ENCODE data around the gene FRRS1. TPM values are rescaled to one million over a fixed set of nuclear protein-coding genes. Genes with fewer than 3 reads are reported as not detected.

Gene FRRS1
- total RNA-seq, 1 donor from 2014 or later = 4.3 TPM

DNA sequence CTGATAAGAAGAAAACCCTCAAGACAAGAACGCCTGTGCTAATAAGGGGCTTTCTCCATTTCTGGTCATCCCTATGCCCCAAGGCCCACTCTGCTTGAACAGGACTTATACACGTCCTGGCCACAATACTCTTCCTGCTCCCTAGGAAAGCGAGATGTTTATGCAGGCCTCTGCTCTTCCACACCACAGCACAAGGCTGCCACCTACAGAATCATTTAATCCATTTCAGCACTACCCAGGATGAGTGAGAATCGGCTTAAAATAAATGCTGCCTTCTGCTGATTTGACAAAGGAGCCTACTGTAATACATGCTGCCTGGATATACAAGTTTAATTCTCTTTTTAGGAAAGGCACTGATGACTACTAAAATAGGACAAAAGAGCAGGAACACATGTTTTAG is 29.4 kb downstream of the FRRS1 start:
- no peaks in the 10 kb centered on the region for H3K9me3 Mint-ChIP-seq (ENCODE audit: unreplicated experiment)
- TF ChIP-seq, protein P1, sequence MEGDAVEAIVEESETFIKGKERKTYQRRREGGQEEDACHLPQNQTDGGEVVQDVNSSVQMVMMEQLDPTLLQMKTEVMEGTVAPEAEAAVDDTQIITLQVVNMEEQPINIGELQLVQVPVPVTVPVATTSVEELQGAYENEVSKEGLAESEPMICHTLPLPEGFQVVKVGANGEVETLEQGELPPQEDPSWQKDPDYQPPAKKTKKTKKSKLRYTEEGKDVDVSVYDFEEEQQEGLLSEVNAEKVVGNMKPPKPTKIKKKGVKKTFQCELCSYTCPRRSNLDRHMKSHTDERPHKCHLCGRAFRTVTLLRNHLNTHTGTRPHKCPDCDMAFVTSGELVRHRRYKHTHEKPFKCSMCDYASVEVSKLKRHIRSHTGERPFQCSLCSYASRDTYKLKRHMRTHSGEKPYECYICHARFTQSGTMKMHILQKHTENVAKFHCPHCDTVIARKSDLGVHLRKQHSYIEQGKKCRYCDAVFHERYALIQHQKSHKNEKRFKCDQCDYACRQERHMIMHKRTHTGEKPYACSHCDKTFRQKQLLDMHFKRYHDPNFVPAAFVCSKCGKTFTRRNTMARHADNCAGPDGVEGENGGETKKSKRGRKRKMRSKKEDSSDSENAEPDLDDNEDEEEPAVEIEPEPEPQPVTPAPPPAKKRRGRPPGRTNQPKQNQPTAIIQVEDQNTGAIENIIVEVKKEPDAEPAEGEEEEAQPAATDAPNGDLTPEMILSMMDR (IDR thresholded peaks at IDR 0.05) = peak; percentile 75
- no peak overlapping the region for H3K4me3 Mint-ChIP-seq (ENCODE audit: unreplicated experiment)
- DNase-seq (ENCODE audit: extremely low spot score, unreplicated experiment) = no peak
- H3K36me3 Mint-ChIP-seq (ENCODE audit: unreplicated experiment) = peaks cover 1% of the 10 kb centered on the region
- no peak overlapping the region for H3K27ac Mint-ChIP-seq (ENCODE audit: unreplicated experiment)
- peaks cover 6% of the 10 kb centered on the region for H3K4me1 Mint-ChIP-seq (ENCODE audit: unreplicated experiment)
- H3K27me3 Mint-ChIP-seq (ENCODE audit: unreplicated experiment) = no peaks in the 10 kb centered on the region

DNA sequence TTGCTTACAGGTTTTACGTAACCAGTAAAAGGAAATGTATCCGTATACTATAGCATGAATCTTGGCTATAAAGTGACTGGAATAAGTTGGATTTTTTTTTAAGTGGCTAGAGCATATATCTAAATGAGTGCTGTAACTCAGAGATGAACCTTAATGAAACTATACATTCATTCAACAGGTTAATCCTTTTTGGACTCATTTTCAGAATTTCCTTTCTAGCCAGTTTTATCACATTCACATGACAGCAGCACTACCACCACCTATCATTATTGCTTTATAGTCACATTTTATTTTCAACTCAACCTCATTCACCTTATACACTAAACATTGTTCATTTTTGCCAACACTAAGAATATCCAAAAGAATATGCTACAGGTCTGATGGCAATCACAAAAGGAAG is 30.6 kb downstream of the FRRS1 start:
- H3K9me3 Mint-ChIP-seq (ENCODE audit: unreplicated experiment) = no peaks in the 10 kb centered on the region
- H3K4me1 Mint-ChIP-seq (ENCODE audit: unreplicated experiment) = peaks cover 16% of the 10 kb centered on the region
- H3K27ac Mint-ChIP-seq (ENCODE audit: unreplicated experiment) = no peak overlapping the region
- no peaks in the 10 kb centered on the region for H3K27me3 Mint-ChIP-seq (ENCODE audit: unreplicated experiment)
- H3K4me3 Mint-ChIP-seq (ENCODE audit: unreplicated experiment) = no peak overlapping the region
- H3K36me3 Mint-ChIP-seq (ENCODE audit: unreplicated experiment) = peaks cover 1% of the 10 kb centered on the region
- DNase-seq (ENCODE audit: extremely low spot score, unreplicated experiment) = no peak
- TF ChIP-seq, protein P1 (IDR thresholded peaks at IDR 0.05) = no peak

DNA sequence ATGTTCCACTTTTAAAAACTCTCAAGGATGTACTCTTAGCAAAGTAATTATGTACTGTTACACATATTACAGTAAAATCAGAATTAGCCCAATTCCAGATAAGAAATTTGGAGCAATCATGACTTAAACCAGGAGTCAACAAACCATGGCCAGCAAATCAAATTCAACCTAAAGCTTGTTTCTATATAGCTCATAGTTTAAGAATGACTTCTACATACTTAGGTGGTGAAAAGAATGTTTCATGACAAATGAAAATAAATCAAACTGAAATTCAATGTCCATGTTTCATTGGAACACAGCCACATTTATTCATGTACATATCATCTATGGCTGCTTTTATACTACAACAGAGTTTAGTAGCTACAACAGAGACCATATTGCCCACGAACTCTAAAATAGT is 35.1 kb downstream of the FRRS1 start:
- H3K4me1 Mint-ChIP-seq (ENCODE audit: unreplicated experiment) = peaks cover 37% of the 10 kb centered on the region
- H3K9me3 Mint-ChIP-seq (ENCODE audit: unreplicated experiment) = no peaks in the 10 kb centered on the region
- TF ChIP-seq, protein P1 (IDR thresholded peaks at IDR 0.05) = no peak
- H3K36me3 Mint-ChIP-seq (ENCODE audit: unreplicated experiment) = peaks cover 1% of the 10 kb centered on the region
- no peak for DNase-seq (ENCODE audit: extremely low spot score, unreplicated experiment)
- H3K27me3 Mint-ChIP-seq (ENCODE audit: unreplicated experiment) = no peaks in the 10 kb centered on the region
- no peak overlapping the region for H3K4me3 Mint-ChIP-seq (ENCODE audit: unreplicated experiment)
- H3K27ac Mint-ChIP-seq (ENCODE audit: unreplicated experiment) = peak overlapping the region; percentile 41

DNA sequence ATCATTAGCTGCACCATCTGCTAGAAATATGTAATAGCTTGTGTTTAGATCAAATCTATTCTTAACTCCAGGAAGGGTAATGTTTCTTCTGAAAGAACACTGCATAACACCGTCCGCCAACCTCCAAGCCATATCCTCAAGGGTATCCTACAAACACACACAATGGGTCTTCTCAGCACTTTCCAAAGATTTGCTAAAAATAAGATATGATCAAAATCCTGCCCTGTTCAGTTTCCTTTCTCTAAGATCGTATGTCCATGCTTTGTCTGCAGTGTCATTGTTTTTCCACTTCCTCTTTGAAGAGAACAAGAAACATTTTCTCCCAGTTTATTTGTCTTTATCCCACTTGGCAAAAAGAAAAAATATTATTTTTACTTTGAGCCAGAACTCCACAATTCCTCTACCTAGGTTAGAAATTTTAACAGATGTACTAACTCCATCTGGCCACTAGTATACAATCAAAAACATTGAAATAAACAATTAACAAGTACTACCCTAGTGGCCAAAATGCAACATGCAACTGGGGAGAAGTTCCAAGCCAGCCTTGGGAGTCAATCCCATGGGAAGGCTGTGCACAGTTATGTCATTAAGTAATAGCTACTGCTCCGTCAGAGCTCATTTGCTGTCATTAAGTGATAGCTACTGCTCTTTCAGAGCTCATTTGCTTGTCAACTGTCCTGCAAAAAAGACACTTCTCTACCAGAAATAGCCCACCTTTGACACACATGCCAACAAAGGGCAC is 37.8 kb downstream of the FRRS1 start:
- Mint-ChIP-seq H3K9me3 (ENCODE audit: unreplicated experiment) (no peaks in the 10 kb centered on the region), H3K36me3 (ENCODE audit: unreplicated experiment) (peaks cover 1% of the 10 kb centered on the region), H3K27me3 (ENCODE audit: unreplicated experiment) (no peaks in the 10 kb centered on the region), H3K27ac (ENCODE audit: unreplicated experiment) (peak overlapping the region; percentile 89), H3K4me3 (ENCODE audit: unreplicated experiment) (peak overlapping the region; percentile 49), H3K4me1 (ENCODE audit: unreplicated experiment) (peaks cover 37% of the 10 kb centered on the region)
- no peak for DNase-seq (ENCODE audit: extremely low spot score, unreplicated experiment)
- TF ChIP-seq, protein P1 (IDR thresholded peaks at IDR 0.05) = peak; percentile 61

DNA sequence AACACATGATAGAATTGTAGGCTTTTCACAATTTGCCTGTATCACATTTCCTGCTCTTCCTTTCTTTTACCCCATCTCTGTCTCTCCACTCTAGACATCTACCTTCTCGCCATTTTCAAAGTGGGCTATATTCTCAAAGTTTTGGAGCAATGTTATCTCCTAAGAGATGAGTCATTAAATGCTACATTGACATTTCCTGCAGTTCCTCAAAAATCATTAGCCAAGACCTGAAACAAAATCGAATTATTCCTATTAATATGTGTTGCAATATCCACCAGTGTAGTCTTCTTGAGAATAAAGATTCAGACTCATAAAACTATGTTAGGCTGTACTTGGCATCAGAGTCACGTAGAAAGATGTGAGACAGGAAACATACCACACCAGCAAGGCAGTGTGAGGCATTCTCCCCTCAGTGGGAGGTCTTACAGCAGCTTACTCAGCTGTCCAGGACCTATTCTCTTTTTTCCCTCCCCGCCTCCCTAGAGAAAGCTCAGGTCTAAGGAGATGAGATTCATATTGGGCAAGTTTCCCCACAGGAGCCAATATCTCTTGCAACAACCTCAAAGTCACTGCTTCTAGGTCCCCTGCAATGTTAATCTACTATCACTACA is 38.8 kb downstream of the FRRS1 start:
- Mint-ChIP-seq H3K27ac (ENCODE audit: unreplicated experiment) (peak overlapping the region; percentile 89), H3K9me3 (ENCODE audit: unreplicated experiment) (no peaks in the 10 kb centered on the region), H3K4me3 (ENCODE audit: unreplicated experiment) (peak overlapping the region; percentile 14), H3K27me3 (ENCODE audit: unreplicated experiment) (no peaks in the 10 kb centered on the region), H3K36me3 (ENCODE audit: unreplicated experiment) (peaks cover 1% of the 10 kb centered on the region), H3K4me1 (ENCODE audit: unreplicated experiment) (peaks cover 37% of the 10 kb centered on the region)
- DNase-seq (ENCODE audit: extremely low spot score, unreplicated experiment) = no peak
- TF ChIP-seq, protein P1 (IDR thresholded peaks at IDR 0.05) = no peak
